BJ (cell line): ENCODE measurements around the gene ALDH8A1. TPM values are rescaled to one million over a fixed set of nuclear protein-coding genes. Genes with fewer than 3 reads are reported as not detected.

Source experiments
- CTCF ChIA-PET: fragments of 350-600 bp; formaldehyde crosslinking; extraction: SDS; loops from one replicate; lab custom pipeline; 2021; ENCODE audit warnings: antibody characterized with exemption, inconsistent platforms; lab: Yijun Ruan, JAX
- POLR2A ChIA-PET: fragments of 300-600 bp; sonication (Branson Sonifier 250); formaldehyde crosslinking; extraction: SDS; loops from one replicate; lab custom pipeline; 2021; ENCODE audit warnings: antibody characterized with exemption; lab: Charles Lee
- DNase-seq: peaks from one replicate; pipeline ENCODE4 v3.0.0-alpha.2; 2011; ENCODE audit warnings: low read depth
- H3K27me3 ChIP-seq: 2 replicates; pipeline ENCODE4 v1.6.0; 2011; ENCODE audit warnings: low read length; ENCODE audit not compliant: control insufficient read depth, insufficient read depth
- H3K36me3 ChIP-seq: 2 replicates; pipeline ENCODE4 v1.5.1; 2011; ENCODE audit warnings: low read length; ENCODE audit not compliant: control insufficient read depth, insufficient read depth
- H3K4me3 ChIP-seq: 2 replicates; pipeline ENCODE4 v1.5.1; 2011; ENCODE audit warnings: low read depth, mild to moderate bottlenecking, control low read depth, low read length
- polyA plus RNA-seq: library from polyadenylated mRNA; depleted of rRNA; stranded (reverse); fragments of >200 nt; gene quantifications from 2 replicates; pipeline ENCODE4 v1.2.3, GENCODE V29; 2011
- TF ChIP-seq, protein P1 (sequence below): IDR thresholded peaks from 2 replicates; pipeline ENCODE4 v1.5.1; 2011; ENCODE audit warnings: low read depth, mild to moderate bottlenecking, control low read depth, inconsistent platforms, low read length, moderate library complexity; ENCODE audit not compliant: insufficient read depth

Gene ALDH8A1
- polyA plus RNA-seq, 1 experiment = 0.50 TPM

DNA sequence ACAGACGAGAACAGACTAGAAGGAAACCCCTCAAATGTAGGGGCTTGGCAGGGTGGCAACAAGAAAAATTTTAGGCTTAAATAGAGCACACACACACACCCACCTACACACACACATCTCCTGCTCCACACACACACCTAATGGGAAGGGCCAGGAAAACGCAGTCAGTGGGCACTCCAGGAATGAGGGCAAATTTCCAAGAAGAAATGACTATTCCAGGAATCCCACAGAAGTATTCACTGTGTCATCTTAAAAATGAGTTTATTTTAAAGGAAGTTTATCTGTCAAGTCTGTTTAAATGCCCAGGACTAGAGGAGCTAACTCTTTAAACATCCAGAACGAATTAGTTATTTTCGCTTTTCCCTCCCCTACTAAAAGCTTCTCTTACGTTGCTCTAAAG lies 13.0 kb downstream of the ALDH8A1 start:
- Histone ChIP-seq H3K36me3 (no peaks in the 10 kb centered on the region), H3K27me3 (no peaks in the 10 kb centered on the region), H3K4me3 (no peak overlapping the region)
- DNase-seq = peak; percentile 81
- ChIA-PET POLR2A (no interaction called here), CTCF (interaction anchor here (1.0 to 1.3 kb wide), 3 partner anchors 27 to 839 kb away, joined by 3 read pairs; no protein-coding TSS in a partner anchor)
- TF ChIP-seq, protein P1, sequence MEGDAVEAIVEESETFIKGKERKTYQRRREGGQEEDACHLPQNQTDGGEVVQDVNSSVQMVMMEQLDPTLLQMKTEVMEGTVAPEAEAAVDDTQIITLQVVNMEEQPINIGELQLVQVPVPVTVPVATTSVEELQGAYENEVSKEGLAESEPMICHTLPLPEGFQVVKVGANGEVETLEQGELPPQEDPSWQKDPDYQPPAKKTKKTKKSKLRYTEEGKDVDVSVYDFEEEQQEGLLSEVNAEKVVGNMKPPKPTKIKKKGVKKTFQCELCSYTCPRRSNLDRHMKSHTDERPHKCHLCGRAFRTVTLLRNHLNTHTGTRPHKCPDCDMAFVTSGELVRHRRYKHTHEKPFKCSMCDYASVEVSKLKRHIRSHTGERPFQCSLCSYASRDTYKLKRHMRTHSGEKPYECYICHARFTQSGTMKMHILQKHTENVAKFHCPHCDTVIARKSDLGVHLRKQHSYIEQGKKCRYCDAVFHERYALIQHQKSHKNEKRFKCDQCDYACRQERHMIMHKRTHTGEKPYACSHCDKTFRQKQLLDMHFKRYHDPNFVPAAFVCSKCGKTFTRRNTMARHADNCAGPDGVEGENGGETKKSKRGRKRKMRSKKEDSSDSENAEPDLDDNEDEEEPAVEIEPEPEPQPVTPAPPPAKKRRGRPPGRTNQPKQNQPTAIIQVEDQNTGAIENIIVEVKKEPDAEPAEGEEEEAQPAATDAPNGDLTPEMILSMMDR = no peak

- TF ChIP-seq, protein P1 = no peak
- Histone ChIP-seq H3K36me3 (no peaks in the 10 kb centered on the region), H3K4me3 (no peak overlapping the region), H3K27me3 (no peaks in the 10 kb centered on the region)
- DNase-seq = no peak
- CTCF ChIA-PET = interaction anchor here (1.0 to 1.4 kb wide), 4 partner anchors 27 to 839 kb away, joined by 3 read pairs; no protein-coding TSS in a partner anchor
- POLR2A ChIA-PET = no interaction called here
Measured at GRCh38 chr6:134936476-134936875, 13.4 kb downstream of the ALDH8A1 start.

DNA sequence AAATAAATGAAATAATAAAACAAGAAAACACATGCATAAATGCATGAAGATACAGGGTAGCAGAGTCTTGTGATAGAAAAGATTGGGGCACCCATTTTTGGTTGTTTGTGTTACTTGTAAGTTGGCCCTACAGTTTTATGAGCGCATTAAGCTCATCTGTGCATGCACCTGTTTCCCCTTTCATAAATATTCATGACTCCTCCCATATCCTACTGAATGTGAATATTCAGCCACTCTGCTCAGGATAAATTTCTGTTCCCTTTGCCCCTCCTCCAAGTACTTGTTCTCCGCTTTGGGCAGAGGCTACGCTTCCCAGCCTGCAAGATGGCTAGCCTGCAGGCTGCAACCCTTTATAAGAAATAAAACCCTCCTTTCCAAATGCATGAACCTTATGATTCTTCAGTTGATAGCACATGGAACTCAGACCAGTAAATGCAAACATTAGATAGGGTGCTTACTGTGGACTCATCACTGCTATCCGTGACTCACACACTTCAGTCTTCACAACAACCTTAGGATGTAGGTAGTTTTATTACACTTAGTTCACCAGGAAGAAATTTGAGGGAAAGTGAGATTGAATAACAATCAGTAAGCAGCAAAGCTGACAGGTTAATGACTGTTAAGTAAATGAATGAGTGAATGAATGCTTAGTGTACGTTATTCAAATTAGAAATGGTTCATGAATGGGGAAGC lies 15.0 kb downstream of the ALDH8A1 start:
- no peak overlapping the region for H3K4me3 ChIP-seq
- ChIA-PET CTCF (interaction anchor here (0.8 to 1.4 kb wide), 3 partner anchors 11 to 112 kb away, joined by 3 read pairs; no protein-coding TSS in a partner anchor), POLR2A (no interaction called here)
- no peak for DNase-seq
- H3K27me3 ChIP-seq = no peaks in the 10 kb centered on the region
- H3K36me3 ChIP-seq = no peaks in the 10 kb centered on the region
- TF ChIP-seq, protein P1 = no peak

GRCh38 chr6:134932535-134933470 lies 17.1 kb downstream of the ALDH8A1 start:
- POLR2A ChIA-PET = no interaction called here
- DNase-seq = no peak
- no peak overlapping the region for H3K4me3 ChIP-seq
- CTCF ChIA-PET = interaction anchor here (0.8 to 0.9 kb wide), 2 partner anchors 37 to 106 kb away, joined by 3 to 4 read pairs; no protein-coding TSS in a partner anchor
- H3K27me3 ChIP-seq = no peaks in the 10 kb centered on the region
- TF ChIP-seq, protein P1 = no peak
- H3K36me3 ChIP-seq = no peaks in the 10 kb centered on the region

- no peaks in the 10 kb centered on the region for H3K27me3 ChIP-seq
- H3K36me3 ChIP-seq = no peaks in the 10 kb centered on the region
- H3K4me3 ChIP-seq = no peak overlapping the region
- POLR2A ChIA-PET = no interaction called here
- TF ChIP-seq, protein P1 = no peak
- DNase-seq = no peak
- CTCF ChIA-PET = interaction anchor here (0.8 to 0.9 kb wide), 2 partner anchors 37 to 105 kb away, joined by 3 to 4 read pairs; no protein-coding TSS in a partner anchor
Measured at GRCh38 chr6:134932098-134932497, 17.8 kb downstream of the ALDH8A1 start.
